Fibroblast of lung (primary cell): ENCODE data around the gene CCDC92.

Experiments
- EZH2 ChIP-seq: IDR thresholded peaks from 2 replicates; pipeline ENCODE4 v1.5.1; 2012; ENCODE audit warnings: low read length, control low read depth, mild to moderate bottlenecking; ENCODE audit errors: missing control alignments
- TF ChIP-seq, protein P1 (sequence below), 2 donors: IDR thresholded peaks in 1 of 2; conservative IDR thresholded peaks in 1 of 2; 1 replicate in 1 of 2; 2 replicates in 1 of 2; pipeline ENCODE4 v1.5.1; 2011 to 2012; ENCODE audit warnings: low read length in 2 of 2, control low read depth in 1 of 2, inconsistent platforms in 1 of 2, low read depth in 1 of 2, mild to moderate bottlenecking in 1 of 2

DNA sequence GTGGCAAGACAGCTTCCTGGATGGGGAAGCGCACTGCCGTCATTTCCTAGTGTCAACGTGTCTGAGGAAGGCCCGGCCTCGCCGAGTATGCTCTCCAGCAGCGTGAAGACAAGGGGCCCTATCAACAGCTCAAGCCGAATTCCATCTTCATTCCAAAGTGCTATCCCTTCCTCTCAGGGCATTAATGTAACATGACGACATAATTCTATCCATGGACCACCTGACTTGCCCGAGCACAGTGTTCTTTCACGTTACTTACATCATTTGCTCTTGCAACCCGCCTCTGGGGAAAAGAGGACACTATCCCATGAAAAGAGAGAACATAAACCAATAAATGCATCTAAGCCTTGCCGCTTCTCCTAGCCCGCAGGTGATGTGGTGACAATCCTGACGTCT is 22.9 kb downstream of the CCDC92 start:
- TF ChIP-seq EZH2, result no peak
- TF ChIP-seq, protein P1, sequence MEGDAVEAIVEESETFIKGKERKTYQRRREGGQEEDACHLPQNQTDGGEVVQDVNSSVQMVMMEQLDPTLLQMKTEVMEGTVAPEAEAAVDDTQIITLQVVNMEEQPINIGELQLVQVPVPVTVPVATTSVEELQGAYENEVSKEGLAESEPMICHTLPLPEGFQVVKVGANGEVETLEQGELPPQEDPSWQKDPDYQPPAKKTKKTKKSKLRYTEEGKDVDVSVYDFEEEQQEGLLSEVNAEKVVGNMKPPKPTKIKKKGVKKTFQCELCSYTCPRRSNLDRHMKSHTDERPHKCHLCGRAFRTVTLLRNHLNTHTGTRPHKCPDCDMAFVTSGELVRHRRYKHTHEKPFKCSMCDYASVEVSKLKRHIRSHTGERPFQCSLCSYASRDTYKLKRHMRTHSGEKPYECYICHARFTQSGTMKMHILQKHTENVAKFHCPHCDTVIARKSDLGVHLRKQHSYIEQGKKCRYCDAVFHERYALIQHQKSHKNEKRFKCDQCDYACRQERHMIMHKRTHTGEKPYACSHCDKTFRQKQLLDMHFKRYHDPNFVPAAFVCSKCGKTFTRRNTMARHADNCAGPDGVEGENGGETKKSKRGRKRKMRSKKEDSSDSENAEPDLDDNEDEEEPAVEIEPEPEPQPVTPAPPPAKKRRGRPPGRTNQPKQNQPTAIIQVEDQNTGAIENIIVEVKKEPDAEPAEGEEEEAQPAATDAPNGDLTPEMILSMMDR (conservative IDR thresholded peaks at IDR 0.05 in 1 of 2, IDR thresholded peaks at IDR 0.05 in 1 of 2; ENCODE audit: low read depth in 1 of 2, low read length in 2 of 2), result no peak
